ENCODE measurements around the gene DLGAP1.

The DLGAP1 gene

DNA sequence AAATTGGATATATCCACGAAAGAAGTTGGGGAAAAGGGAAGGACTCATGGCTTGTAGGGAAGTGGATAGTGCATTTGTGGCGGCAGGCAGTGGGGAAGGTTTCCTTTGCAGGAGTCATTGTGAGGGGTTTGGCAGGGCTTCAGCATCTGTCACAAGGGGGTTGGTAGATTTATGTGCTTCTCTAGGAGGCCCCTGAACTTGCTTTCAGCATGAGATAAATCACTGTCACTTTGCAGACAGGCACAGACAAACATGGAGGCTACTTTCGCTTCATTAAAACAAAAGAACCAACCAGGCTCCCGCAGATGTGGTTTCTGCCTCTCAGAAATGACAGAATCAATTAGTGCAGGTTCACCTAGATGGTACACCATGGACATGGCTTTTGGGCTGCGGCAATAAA lies 664.4 kb downstream of the DLGAP1 start:
- no peaks in the 10 kb centered on the region for H3K4me1 Mint-ChIP-seq
- peaks cover 16% of the 10 kb centered on the region for H3K27me3 Mint-ChIP-seq
- no peak overlapping the region for H3K27ac Mint-ChIP-seq
- no peaks in the 10 kb centered on the region for H3K9me3 Mint-ChIP-seq
- no peaks in the 10 kb centered on the region for H3K36me3 Mint-ChIP-seq
- no peak overlapping the region for H3K4me3 Mint-ChIP-seq

- Mint-ChIP-seq H3K4me1 (no peaks in the 10 kb centered on the region), H3K9me3 (peaks cover 7% of the 10 kb centered on the region), H3K36me3 (no peaks in the 10 kb centered on the region), H3K27me3 (peaks cover 18% of the 10 kb centered on the region), H3K27ac (no peak overlapping the region), H3K4me3 (no peak overlapping the region)
Measured at GRCh38 chr18:3789525-3789924, 665.6 kb downstream of the DLGAP1 start.

DNA sequence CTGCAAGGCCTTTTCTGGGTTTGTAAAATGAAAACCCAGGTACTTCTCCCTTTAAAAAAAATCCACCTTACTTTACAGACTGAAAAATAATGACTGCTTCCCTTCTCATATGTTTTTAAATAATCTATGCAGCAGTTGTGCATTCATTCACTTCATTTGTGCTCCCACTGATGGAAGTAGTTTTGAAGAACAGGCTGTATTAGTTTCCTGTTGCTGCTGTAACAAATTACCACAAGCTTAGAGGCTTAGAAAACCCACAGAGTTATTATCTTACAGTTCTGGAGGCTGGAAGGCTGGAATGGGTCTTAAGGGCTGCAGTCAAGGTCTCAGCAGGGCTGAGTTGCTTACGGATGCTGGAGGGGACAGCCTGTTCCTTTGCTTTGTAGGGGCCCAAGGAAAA lies 670.2 kb downstream of the DLGAP1 start:
- no peak overlapping the region for H3K27ac Mint-ChIP-seq
- H3K9me3 Mint-ChIP-seq: peaks cover 7% of the 10 kb centered on the region
- no peaks in the 10 kb centered on the region for H3K4me1 Mint-ChIP-seq
- peaks cover 20% of the 10 kb centered on the region for H3K27me3 Mint-ChIP-seq
- no peak overlapping the region for H3K4me3 Mint-ChIP-seq
- H3K36me3 Mint-ChIP-seq: no peaks in the 10 kb centered on the region

GRCh38 chr18:3782901-3783300 lies 672.2 kb downstream of the DLGAP1 start:
- Mint-ChIP-seq H3K9me3 (peaks cover 7% of the 10 kb centered on the region), H3K27me3 (peaks cover 14% of the 10 kb centered on the region), H3K36me3 (no peaks in the 10 kb centered on the region), H3K4me3 (no peak overlapping the region), H3K4me1 (no peaks in the 10 kb centered on the region), H3K27ac (no peak overlapping the region)

DNA sequence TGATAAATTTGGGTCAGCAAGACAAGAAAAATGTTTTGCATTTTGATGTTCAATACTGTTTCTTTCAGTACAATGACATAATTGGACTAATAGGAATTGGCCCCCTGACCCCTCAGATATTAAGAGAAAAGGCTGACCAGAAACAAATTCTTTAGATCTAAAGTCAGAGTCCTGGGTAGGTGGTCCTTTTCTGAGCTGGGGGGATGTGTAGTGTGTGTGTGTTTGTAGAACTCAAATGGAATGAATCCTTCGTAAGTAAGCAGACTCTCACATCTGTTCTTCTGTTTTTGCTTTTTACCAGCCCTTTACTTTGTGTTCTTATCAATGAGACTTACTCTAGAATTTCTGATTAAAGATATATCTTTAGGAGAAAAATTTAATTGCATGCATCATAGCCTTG lies 677.4 kb downstream of the DLGAP1 start:
- Mint-ChIP-seq H3K27me3 (no peaks in the 10 kb centered on the region), H3K9me3 (no peaks in the 10 kb centered on the region), H3K4me3 (no peak overlapping the region)

GRCh38 chr18:3777122-3777521 lies 678.0 kb downstream of the DLGAP1 start:
- no peak overlapping the region for H3K27ac Mint-ChIP-seq
- H3K9me3 Mint-ChIP-seq: no peaks in the 10 kb centered on the region
- H3K36me3 Mint-ChIP-seq: no peaks in the 10 kb centered on the region
- H3K4me1 Mint-ChIP-seq: peaks cover 3% of the 10 kb centered on the region
- no peak overlapping the region for H3K4me3 Mint-ChIP-seq
- H3K27me3 Mint-ChIP-seq: peaks cover 2% of the 10 kb centered on the region

More for the DNA sequence above, 677.4 kb downstream of the DLGAP1 start:
- Mint-ChIP-seq H3K27ac (no peak overlapping the region), H3K36me3 (no peaks in the 10 kb centered on the region), H3K4me1 (no peaks in the 10 kb centered on the region)

DNA sequence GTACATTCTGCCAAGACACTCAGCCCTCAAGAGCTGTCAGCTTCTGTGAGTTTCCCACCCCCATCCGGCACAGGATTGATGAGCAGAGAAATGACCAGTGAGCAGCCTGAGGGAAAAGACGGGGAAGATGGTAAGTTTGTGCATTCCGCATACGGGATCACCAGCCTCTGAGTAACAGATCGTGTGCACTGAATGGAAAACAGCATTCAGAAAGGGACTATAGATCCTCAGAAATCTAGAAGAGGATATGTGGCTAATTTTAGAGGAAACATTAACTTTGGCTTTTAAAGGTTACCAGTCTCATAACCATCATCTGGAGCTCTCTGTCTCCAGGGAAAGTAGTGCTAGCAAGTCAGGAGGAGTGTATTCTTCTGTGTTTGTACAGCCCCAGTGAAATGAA lies 679.1 kb downstream of the DLGAP1 start:
- Mint-ChIP-seq H3K27ac (no peak overlapping the region), H3K4me3 (no peak overlapping the region), H3K27me3 (peaks cover 6% of the 10 kb centered on the region), H3K4me1 (peaks cover 13% of the 10 kb centered on the region), H3K9me3 (no peaks in the 10 kb centered on the region), H3K36me3 (no peaks in the 10 kb centered on the region)

DNA sequence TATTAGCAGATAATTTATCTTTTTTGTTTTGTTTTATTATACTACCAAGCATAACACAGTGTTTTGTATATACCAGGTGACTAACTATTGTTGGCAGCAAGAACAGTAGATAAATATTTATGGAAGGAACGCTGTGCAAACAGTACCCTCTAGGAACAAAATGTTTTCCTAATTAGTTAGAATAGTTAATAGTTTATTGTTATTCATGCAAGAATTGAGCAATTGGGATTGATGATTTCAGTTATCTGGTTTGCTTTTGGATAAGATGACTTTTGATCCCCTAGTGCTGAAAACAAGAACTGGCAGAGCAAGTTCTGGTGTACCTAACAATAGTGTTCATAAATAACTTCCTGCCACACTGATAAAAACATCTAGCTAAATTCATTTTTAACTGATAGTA lies 681.8 kb downstream of the DLGAP1 start:
- H3K4me1 Mint-ChIP-seq: peaks cover 14% of the 10 kb centered on the region
- no peak overlapping the region for H3K4me3 Mint-ChIP-seq
- no peaks in the 10 kb centered on the region for H3K9me3 Mint-ChIP-seq
- H3K27me3 Mint-ChIP-seq: peaks cover 16% of the 10 kb centered on the region
- H3K27ac Mint-ChIP-seq: no peak overlapping the region
- no peaks in the 10 kb centered on the region for H3K36me3 Mint-ChIP-seq

DNA sequence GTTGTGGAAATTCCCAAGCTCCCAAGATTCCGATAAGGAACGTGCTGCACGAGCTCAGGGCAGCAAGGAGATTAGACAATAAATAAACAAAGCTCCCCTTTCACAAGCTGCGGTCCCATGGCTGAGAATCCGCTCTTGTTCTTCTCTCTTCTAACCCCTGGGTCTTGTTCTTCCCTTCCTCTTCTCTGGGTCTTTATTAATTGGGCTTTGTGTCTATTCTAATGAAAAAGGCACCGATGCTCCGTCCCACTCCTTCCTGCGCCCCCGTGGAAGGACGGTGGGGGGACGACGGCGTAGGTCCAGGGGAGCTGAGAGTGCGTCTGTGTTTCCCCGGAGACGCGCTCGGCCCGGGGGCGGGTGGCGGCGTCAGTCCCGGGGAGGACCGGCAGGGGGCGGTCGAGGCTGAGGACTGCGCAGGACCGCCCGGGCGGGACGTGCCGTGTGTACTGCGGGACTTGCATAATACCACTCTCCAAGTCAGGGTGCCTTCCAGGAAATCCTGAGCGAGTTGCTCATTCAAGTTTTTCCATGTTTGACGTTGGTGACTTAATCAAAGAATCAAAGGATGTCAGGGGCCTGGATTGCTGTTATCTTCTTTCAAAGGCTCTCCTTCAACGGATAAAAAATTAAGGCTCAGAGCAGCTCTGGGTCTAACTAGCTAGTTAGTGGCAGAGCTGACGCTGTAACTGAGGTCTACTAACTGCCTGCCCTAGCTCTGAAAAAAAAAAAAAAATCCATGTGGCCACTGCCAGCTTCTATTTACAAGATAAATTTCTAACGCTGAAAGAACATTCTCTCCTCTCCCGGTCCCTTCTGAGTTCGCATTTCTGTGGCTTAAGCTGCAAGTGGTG lies 683.8 kb downstream of the DLGAP1 start:
- Mint-ChIP-seq H3K4me3 (peak overlapping the region; percentile 71), H3K4me1 (peaks cover 14% of the 10 kb centered on the region), H3K27me3 (peaks cover 28% of the 10 kb centered on the region), H3K27ac (no peak overlapping the region), H3K9me3 (no peaks in the 10 kb centered on the region), H3K36me3 (no peaks in the 10 kb centered on the region)

GRCh38 chr18:3761266-3761665 lies 693.8 kb downstream of the DLGAP1 start:
- H3K4me3 Mint-ChIP-seq: no peak overlapping the region
- no peaks in the 10 kb centered on the region for H3K4me1 Mint-ChIP-seq
- peaks cover 4% of the 10 kb centered on the region for H3K27me3 Mint-ChIP-seq
- peaks cover 12% of the 10 kb centered on the region for H3K9me3 Mint-ChIP-seq
- no peaks in the 10 kb centered on the region for H3K36me3 Mint-ChIP-seq
- H3K27ac Mint-ChIP-seq: no peak overlapping the region

GRCh38 chr18:3760741-3761140 lies 694.4 kb downstream of the DLGAP1 start:
- Mint-ChIP-seq H3K27me3 (peaks cover 2% of the 10 kb centered on the region), H3K36me3 (no peaks in the 10 kb centered on the region), H3K27ac (no peak overlapping the region), H3K4me1 (no peaks in the 10 kb centered on the region), H3K4me3 (no peak overlapping the region), H3K9me3 (peaks cover 7% of the 10 kb centered on the region)

GRCh38 chr18:3759099-3759498 lies 696.0 kb downstream of the DLGAP1 start:
- Mint-ChIP-seq H3K4me1 (no peaks in the 10 kb centered on the region), H3K27ac (no peak overlapping the region), H3K9me3 (peaks cover 7% of the 10 kb centered on the region), H3K27me3 (no peaks in the 10 kb centered on the region), H3K4me3 (no peak overlapping the region), H3K36me3 (no peaks in the 10 kb centered on the region)

DNA sequence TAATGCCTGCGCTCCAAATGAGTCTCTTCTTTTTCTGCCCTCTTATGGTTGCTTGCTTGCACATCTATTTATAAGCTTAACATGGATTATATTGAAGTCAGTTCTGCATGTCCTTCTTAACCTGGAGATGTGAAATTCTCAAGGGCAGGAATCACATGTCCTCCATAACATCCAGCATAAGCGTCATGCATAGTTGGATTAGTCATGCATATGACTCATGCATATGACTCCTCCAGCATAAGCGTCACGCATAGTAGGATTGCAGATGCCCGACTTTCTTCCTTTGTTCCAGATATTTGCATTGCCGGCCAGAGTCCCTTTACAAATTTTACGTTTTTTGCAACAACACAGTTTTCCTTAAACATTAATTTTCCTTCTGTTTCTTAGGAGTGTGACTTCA lies 696.6 kb downstream of the DLGAP1 start:
- no peaks in the 10 kb centered on the region for H3K36me3 Mint-ChIP-seq
- H3K27ac Mint-ChIP-seq: no peak overlapping the region
- H3K27me3 Mint-ChIP-seq: peaks cover under 1% of the 10 kb centered on the region
- H3K4me3 Mint-ChIP-seq: no peak overlapping the region
- no peaks in the 10 kb centered on the region for H3K4me1 Mint-ChIP-seq
- peaks cover 7% of the 10 kb centered on the region for H3K9me3 Mint-ChIP-seq

DNA sequence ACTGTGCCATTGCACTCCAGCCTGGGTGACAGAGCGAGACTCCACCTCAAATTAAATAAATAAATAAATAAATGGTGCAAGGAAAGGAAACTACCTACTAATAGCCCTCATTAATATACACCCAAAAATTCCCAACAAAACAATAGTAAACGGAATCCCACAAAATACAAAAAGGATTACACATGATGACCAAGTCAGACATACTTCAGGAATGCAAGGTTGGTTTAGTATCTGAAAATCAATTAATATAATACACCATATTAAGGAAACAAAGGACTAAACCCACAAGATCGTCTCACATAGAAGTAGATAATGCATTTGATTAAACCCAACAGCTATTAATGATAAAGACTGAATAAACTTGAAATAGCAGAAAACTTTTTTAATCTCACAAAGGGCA lies 697.7 kb downstream of the DLGAP1 start:
- Mint-ChIP-seq H3K27ac (no peak overlapping the region), H3K4me1 (no peaks in the 10 kb centered on the region), H3K9me3 (peaks cover 7% of the 10 kb centered on the region), H3K36me3 (no peaks in the 10 kb centered on the region), H3K4me3 (no peak overlapping the region), H3K27me3 (peaks cover 3% of the 10 kb centered on the region)

GRCh38 chr18:3753106-3753505 lies 702.0 kb downstream of the DLGAP1 start:
- Mint-ChIP-seq H3K27me3 (peaks cover 11% of the 10 kb centered on the region), H3K4me1 (no peaks in the 10 kb centered on the region), H3K4me3 (no peak overlapping the region), H3K9me3 (peaks cover 7% of the 10 kb centered on the region), H3K36me3 (no peaks in the 10 kb centered on the region), H3K27ac (no peak overlapping the region)

GRCh38 chr18:3748086-3748485 lies 707.0 kb downstream of the DLGAP1 start:
- H3K36me3 Mint-ChIP-seq: no peaks in the 10 kb centered on the region
- peaks cover 13% of the 10 kb centered on the region for H3K27me3 Mint-ChIP-seq
- H3K9me3 Mint-ChIP-seq: no peaks in the 10 kb centered on the region
- H3K4me3 Mint-ChIP-seq: no peak overlapping the region
- no peak overlapping the region for H3K27ac Mint-ChIP-seq
- H3K4me1 Mint-ChIP-seq: no peaks in the 10 kb centered on the region

Data from activated naive CD4-positive, alpha-beta T cell treated with anti-CD3 and anti-CD28 coated beads, Interleukin-2, amount 50 U/mL, for 24 hours (primary cell).